Lung (tissue), 12 donors: ENCODE data around the gene NLRP6. TPM values are rescaled to one million over a fixed set of nuclear protein-coding genes. Genes with fewer than 3 reads are reported as not detected.
"Not testable (repeated sequence)": the region's sequence is repeated elsewhere in the genome, so short reads cannot be mapped to it uniquely, and the experiment has no call there.

Experiments
- ATAC-seq: fragments of 200-7000 bp; cut with Tn5 transposase; one replicate; pipeline ENCODE4 v1.9.1; 2020; ENCODE audit warnings: moderate number of reproducible peaks; ENCODE audit not compliant: insufficient read depth, low FRiP score
- DNase-seq, 3 donors: peaks; one replicate each; pipeline ENCODE4 v3.0.0-alpha.2; 2013 to 2017
- H3K27ac ChIP-seq, 2 donors: one replicate each; pipeline ENCODE4 v1.5.1; 2013; ENCODE audit warnings: mild to moderate bottlenecking in 2 of 2, moderate library complexity in 2 of 2, control low read depth in 1 of 2, inconsistent platforms in 1 of 2, low read depth in 1 of 2, low read length in 1 of 2
- H3K27me3 ChIP-seq, 3 donors: one replicate each; pipeline ENCODE4 v1.5.1; 2013; ENCODE audit warnings: low read length in 2 of 3; ENCODE audit not compliant: control insufficient read depth in 3 of 3, insufficient read depth in 3 of 3
- H3K36me3 ChIP-seq, 4 donors: one replicate each; pipeline ENCODE4 v1.5.1; 2013; ENCODE audit warnings: low read length in 4 of 4, mild to moderate bottlenecking in 1 of 4, moderate library complexity in 1 of 4; ENCODE audit not compliant: control insufficient read depth in 4 of 4, insufficient read depth in 4 of 4
- H3K4me1 ChIP-seq, 5 donors: one replicate each; pipeline ENCODE4 v1.5.1; 2013; ENCODE audit warnings: low read length in 5 of 5, mild to moderate bottlenecking in 2 of 5, moderate library complexity in 1 of 5; ENCODE audit not compliant: control insufficient read depth in 5 of 5, insufficient read depth in 5 of 5
- H3K4me3 ChIP-seq: one replicate; pipeline ENCODE4 v1.5.1; 2013; ENCODE audit warnings: mild to moderate bottlenecking, control low read depth, moderate library complexity
- H3K9ac ChIP-seq, 2 donors: one replicate each; pipeline ENCODE4 v1.5.1; 2013; ENCODE audit warnings: low read length in 2 of 2, control low read depth in 1 of 2; ENCODE audit not compliant: insufficient read depth in 1 of 2
- H3K9me3 ChIP-seq, 4 donors: one replicate each; pipeline ENCODE4 v1.5.1; 2013; ENCODE audit warnings: low read length in 3 of 4, mild to moderate bottlenecking in 1 of 4, moderate library complexity in 1 of 4; ENCODE audit not compliant: control insufficient read depth in 4 of 4, insufficient read depth in 3 of 4
- CTCF ChIP-seq: IDR thresholded peaks from 2 replicates; pipeline ENCODE4 v1.5.1; 2012; ENCODE audit warnings: mild to moderate bottlenecking; ENCODE audit errors: control extremely low read depth, extremely low read depth
- WGBS, 2 donors: extraction: QIAGEN DNeasy Blood & Tissue Kit; methylation state at CpG; one replicate each; pipeline ENCODE4 v1.1.7; 2013; 5-methylcytosine and 5-hydroxymethylcytosine counted together
- polyA plus RNA-seq, 2 donors: library from polyadenylated mRNA; stranded (reverse); fragments of 200-250 nt; gene quantifications; one replicate each; pipeline ENCODE4 v1.2.1, GENCODE V29; 2013
- total RNA-seq, 2 donors: library from RNA; depleted of rRNA in 1 of 2; stranded (reverse); fragments of >200 nt in 1 of 2; gene quantifications; one replicate each; pipeline ENCODE4 v1.2.1, GENCODE V29; 2014 to 2021
- donor health status: control.
- donor health status: control.
- donor health status: Bipolar disorder and iron deficiency.
- donor health status: healthy.
- donor health status: DM: yes; HTN: yes; CAD: no.

The NLRP6 gene
- total and polyA plus RNA-seq, 4 donors = 0.08 to 9.6 (median 2.4) TPM

- H3K9ac ChIP-seq = peak overlapping the region in 1 of 2 donors; percentile 64
- no peak overlapping the region for H3K4me3 ChIP-seq
- H3K27me3 ChIP-seq = no peaks in the 10 kb centered on the region
- peaks cover 0 to 42% (median 12%) of the 10 kb centered on the region in 5 donors for H3K4me1 ChIP-seq
- DNase-seq (no peak), ATAC-seq (no peak)
- peak overlapping the region; percentile 83 to 91 for H3K27ac ChIP-seq
- WGBS, 2 donors = 97 to 98% methylated on average over 3 of the region's 3 CpGs
- TF ChIP-seq CTCF = no peak
- no peaks in the 10 kb centered on the region for H3K36me3 ChIP-seq
- no peaks in the 10 kb centered on the region for H3K9me3 ChIP-seq
These were observed 49.3 kb downstream of the NLRP6 start for GRCh38 chr11:327581-327923.

- Histone ChIP-seq H3K27me3 (no peaks in the 10 kb centered on the region), H3K36me3 (no peaks in the 10 kb centered on the region), H3K9ac (no peak overlapping the region), H3K27ac (peak overlapping the region in 1 of 2 donors; percentile 5), H3K9me3 (no peaks in the 10 kb centered on the region), H3K4me3 (no peak overlapping the region), H3K4me1 (peaks cover 0 to 42% (median 12%) of the 10 kb centered on the region in 5 donors)
- WGBS, 2 donors = 96 to 97% methylated on average over 13 of the region's 13 CpGs
- ATAC-seq = no peak
- TF ChIP-seq CTCF = no peak
- no peak for DNase-seq
These were observed 49.8 kb downstream of the NLRP6 start for GRCh38 chr11:328012-328411.

GRCh38 chr11:328516-329100 is 50.4 kb downstream of the NLRP6 start:
- not testable (repeated sequence) for H3K4me3 ChIP-seq, H3K9me3 ChIP-seq, H3K9ac ChIP-seq, H3K27ac ChIP-seq, ATAC-seq, H3K27me3 ChIP-seq, H3K36me3 ChIP-seq, DNase-seq
- peaks cover 0 to 42% (median 12%) of the 10 kb centered on the region in 5 donors for H3K4me1 ChIP-seq
- WGBS, 2 donors = 85 to 93% methylated on average over 15 of the region's 15 CpGs

- WGBS, 2 donors = 94 to 99% methylated on average over 2 of the region's 2 CpGs
- Histone ChIP-seq H3K27ac (no peak overlapping the region), H3K9ac (no peak overlapping the region)
These were observed 51.7 kb downstream of the NLRP6 start for GRCh38 chr11:329886-330253.

More at GRCh38 chr11:329886-330253, 51.7 kb downstream of the NLRP6 start:
- no peak for TF ChIP-seq CTCF
- Histone ChIP-seq H3K9me3 (peaks cover 0 to 3% (median 0%) of the 10 kb centered on the region in 4 donors), H3K4me1 (peaks cover 0 to 39% (median 16%) of the 10 kb centered on the region in 5 donors), H3K36me3 (no peaks in the 10 kb centered on the region), H3K27me3 (no peaks in the 10 kb centered on the region), H3K4me3 (no peak overlapping the region)
- ATAC-seq (no peak), DNase-seq (no peak)
